ENCODE data around the gene SCFD2.

GRCh38 chr4:52941450-52941849 is 424.4 kb downstream of the SCFD2 start:
- no peak for TF ChIP-seq CTCF (IDR thresholded peaks at IDR 0.05)
- no peak for TF ChIP-seq POLR2A (IDR thresholded peaks at IDR 0.05)
